HepG2 (cell line): ENCODE measurements around the gene VSNL1. TPM values are rescaled to one million over a fixed set of nuclear protein-coding genes. Genes with fewer than 3 reads are reported as not detected.

Experiments used
- ATAD3A ChIP-seq: sonication (generic); formaldehyde crosslinking; IDR thresholded peaks from 2 replicates; pipeline ENCODE4 v1.4.0; 2020; ENCODE audit warnings: missing genetic modification reagents
- HDAC6 ChIP-seq: fragments of 200-600 bp; sonication (generic); IDR thresholded peaks from 2 replicates; pipeline ENCODE4 v1.7.0; 2017; ENCODE audit warnings: mild to moderate bottlenecking, antibody characterized with exemption, low read length, low read depth
- HNRNPH1 ChIP-seq: fragments of 200-400 bp; formaldehyde crosslinking; optimal IDR thresholded peaks from 2 replicates; pipeline ENCODE3; 2017; ENCODE audit warnings: mild to moderate bottlenecking, low read depth, low read length
- NRL ChIP-seq: sonication (generic); formaldehyde crosslinking; IDR thresholded peaks from 2 replicates; pipeline ENCODE4 v1.5.0; 2020; ENCODE audit warnings: missing genetic modification reagents, mild to moderate bottlenecking, moderate library complexity, borderline replicate concordance
- SNAPC2 ChIP-seq: sonication (generic); formaldehyde crosslinking; IDR thresholded peaks from 2 replicates; pipeline ENCODE4 v1.8.1; 2022; ENCODE audit warnings: mild to moderate bottlenecking, missing genetic modification reagents
- SNRNP70 ChIP-seq: fragments of 200-400 bp; formaldehyde crosslinking; IDR thresholded peaks from 2 replicates; pipeline ENCODE4 v1.6.1; 2017; ENCODE audit warnings: mild to moderate bottlenecking, low read depth, low read length, moderate library complexity
- SSRP1 ChIP-seq: IDR thresholded peaks from 2 replicates; pipeline ENCODE4 v1.6.1; 2016; ENCODE audit warnings: control low read depth
- TBX3 ChIP-seq: fragments of 450-650 bp; IDR thresholded peaks from 2 replicates; pipeline ENCODE4 v1.6.1; 2017; ENCODE audit warnings: antibody characterized with exemption, mild to moderate bottlenecking, inconsistent platforms, borderline replicate concordance
- ZFYVE20 ChIP-seq: sonication (generic); formaldehyde crosslinking; IDR thresholded peaks from 2 replicates; pipeline ENCODE4 v1.8.0; 2023; ENCODE audit warnings: low read depth, mild to moderate bottlenecking, moderate library complexity, missing genetic modification reagents, borderline replicate concordance
- ZNF18 ChIP-seq: sonication (generic); formaldehyde crosslinking; IDR thresholded peaks from 2 replicates; pipeline ENCODE4 v1.8.0; 2022; ENCODE audit warnings: mild to moderate bottlenecking, missing genetic modification reagents; ENCODE audit not compliant: insufficient replicate concordance
- ZNF20 ChIP-seq: sonication (generic); formaldehyde crosslinking; IDR thresholded peaks from 2 replicates; pipeline ENCODE4 v1.4.0; 2020; ENCODE audit warnings: mild to moderate bottlenecking, moderate library complexity, missing genetic modification reagents
- ZNF44 ChIP-seq: sonication (generic); formaldehyde crosslinking; IDR thresholded peaks from 2 replicates; pipeline ENCODE4 v1.5.1; 2020; ENCODE audit warnings: mild to moderate bottlenecking, missing genetic modification reagents
- ZNF749 ChIP-seq: sonication (generic); formaldehyde crosslinking; IDR thresholded peaks from 2 replicates; pipeline ENCODE4 v1.8.0; 2022; ENCODE audit warnings: mild to moderate bottlenecking, missing genetic modification reagents, moderate library complexity, borderline replicate concordance
- ZNF75D ChIP-seq: sonication (generic); formaldehyde crosslinking; IDR thresholded peaks from 2 replicates; pipeline ENCODE4 v1.8.1; 2023; ENCODE audit warnings: missing genetic modification reagents, mild to moderate bottlenecking, borderline replicate concordance
- polyA plus RNA-seq, 8 experiments: library from polyadenylated mRNA; depleted of rRNA in 3 of 8; stranded (reverse) in 7 of 8; unstranded in 1 of 8; fragments of >200 nt; fragmentation: Illumina TruSeq in 4 of 8; extraction: Trizol in 4 of 8; gene quantifications; 2 replicates each; pipeline versions ENCODE4 v1.2.1 to v1.2.3, GENCODE V29; 2011 to 2016; ENCODE audit warnings: low read depth in 4 of 8, missing spikeins in 1 of 8, mixed read lengths in 1 of 8; ENCODE audit not compliant: insufficient read depth in 1 of 8
- total RNA-seq, 5 experiments: library from RNA; depleted of rRNA; stranded (reverse); fragments of >200 nt; fragmentation: Illumina TruSeq; extraction: Trizol; gene quantifications; 2 replicates each; pipeline ENCODE4 v1.2.3, GENCODE V29; 2016; ENCODE audit warnings: low read depth in 1 of 5
- TF ChIP-seq, protein P1 (sequence below): sonication (generic); formaldehyde crosslinking; IDR thresholded peaks from 2 replicates; pipeline ENCODE4 v1.5.0; 2020; ENCODE audit warnings: mild to moderate bottlenecking, missing genetic modification reagents, borderline replicate concordance
- TF ChIP-seq, protein P2 (sequence below): sonication (generic); formaldehyde crosslinking; IDR thresholded peaks from 2 replicates; pipeline ENCODE4 v1.4.0; 2020; ENCODE audit warnings: missing genetic modification reagents

VSNL1 gene
- total and polyA plus RNA-seq, 2 of the 13 experiments (the other 11 are each of a cell fraction or from before 2014, with no cell fraction given): 63.2 to 95.9 TPM

DNA sequence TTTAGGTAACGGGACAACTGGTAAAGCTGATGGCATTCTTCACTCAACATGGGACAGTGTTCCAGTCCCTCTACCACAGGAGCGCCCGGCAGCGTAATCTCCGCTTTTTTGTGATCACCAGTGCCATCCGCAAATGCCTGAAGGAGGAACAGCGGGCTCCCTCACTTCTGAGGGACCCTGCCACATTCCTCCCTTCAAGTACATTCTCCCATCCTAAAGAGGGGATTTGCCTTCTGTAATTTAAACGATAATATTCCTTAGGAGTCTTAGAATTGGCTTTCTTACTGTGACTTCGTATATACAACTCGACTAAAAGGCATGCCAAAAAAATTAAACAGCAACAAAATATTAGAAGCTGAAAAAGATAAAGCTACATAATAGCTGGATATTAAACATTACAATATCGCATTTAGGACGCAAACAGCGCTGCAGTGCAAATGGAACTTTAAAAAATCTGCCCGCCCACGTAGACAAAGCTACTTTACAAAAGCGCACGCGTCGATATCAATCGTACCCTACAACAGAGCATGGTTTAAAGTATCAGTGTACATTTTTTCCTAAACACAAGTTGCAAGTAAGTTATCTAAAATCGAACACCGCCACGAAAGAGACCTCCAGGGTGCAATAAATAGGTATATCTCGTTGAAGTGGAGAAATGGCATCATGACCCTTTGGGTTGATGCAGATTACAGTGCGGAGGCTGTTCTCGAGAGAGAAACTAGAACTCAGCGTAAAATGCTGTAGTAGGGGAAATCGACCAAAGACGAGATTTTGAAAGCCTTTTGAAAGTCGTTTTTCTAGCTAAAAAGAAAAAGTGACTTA lies 2.3 kb upstream of the VSNL1 start (continued):
- TF ChIP-seq HNRNPH1 (no peak), ZNF749 (CRISPR knock-in tag) (no peak), ZNF18 (CRISPR knock-in tag) (no peak), ZNF75D (no peak), SNAPC2 (CRISPR knock-in tag) (no peak), ATAD3A (CRISPR knock-in tag) (no peak), SNRNP70 (no peak), TBX3 (no peak), ZNF44 (no peak), ZNF20 (no peak), ZFYVE20 (no peak), NRL (CRISPR knock-in tag) (no peak), HDAC6 (no peak), SSRP1 (CRISPR knock-in tag) (no peak)
- TF ChIP-seq, protein P1, sequence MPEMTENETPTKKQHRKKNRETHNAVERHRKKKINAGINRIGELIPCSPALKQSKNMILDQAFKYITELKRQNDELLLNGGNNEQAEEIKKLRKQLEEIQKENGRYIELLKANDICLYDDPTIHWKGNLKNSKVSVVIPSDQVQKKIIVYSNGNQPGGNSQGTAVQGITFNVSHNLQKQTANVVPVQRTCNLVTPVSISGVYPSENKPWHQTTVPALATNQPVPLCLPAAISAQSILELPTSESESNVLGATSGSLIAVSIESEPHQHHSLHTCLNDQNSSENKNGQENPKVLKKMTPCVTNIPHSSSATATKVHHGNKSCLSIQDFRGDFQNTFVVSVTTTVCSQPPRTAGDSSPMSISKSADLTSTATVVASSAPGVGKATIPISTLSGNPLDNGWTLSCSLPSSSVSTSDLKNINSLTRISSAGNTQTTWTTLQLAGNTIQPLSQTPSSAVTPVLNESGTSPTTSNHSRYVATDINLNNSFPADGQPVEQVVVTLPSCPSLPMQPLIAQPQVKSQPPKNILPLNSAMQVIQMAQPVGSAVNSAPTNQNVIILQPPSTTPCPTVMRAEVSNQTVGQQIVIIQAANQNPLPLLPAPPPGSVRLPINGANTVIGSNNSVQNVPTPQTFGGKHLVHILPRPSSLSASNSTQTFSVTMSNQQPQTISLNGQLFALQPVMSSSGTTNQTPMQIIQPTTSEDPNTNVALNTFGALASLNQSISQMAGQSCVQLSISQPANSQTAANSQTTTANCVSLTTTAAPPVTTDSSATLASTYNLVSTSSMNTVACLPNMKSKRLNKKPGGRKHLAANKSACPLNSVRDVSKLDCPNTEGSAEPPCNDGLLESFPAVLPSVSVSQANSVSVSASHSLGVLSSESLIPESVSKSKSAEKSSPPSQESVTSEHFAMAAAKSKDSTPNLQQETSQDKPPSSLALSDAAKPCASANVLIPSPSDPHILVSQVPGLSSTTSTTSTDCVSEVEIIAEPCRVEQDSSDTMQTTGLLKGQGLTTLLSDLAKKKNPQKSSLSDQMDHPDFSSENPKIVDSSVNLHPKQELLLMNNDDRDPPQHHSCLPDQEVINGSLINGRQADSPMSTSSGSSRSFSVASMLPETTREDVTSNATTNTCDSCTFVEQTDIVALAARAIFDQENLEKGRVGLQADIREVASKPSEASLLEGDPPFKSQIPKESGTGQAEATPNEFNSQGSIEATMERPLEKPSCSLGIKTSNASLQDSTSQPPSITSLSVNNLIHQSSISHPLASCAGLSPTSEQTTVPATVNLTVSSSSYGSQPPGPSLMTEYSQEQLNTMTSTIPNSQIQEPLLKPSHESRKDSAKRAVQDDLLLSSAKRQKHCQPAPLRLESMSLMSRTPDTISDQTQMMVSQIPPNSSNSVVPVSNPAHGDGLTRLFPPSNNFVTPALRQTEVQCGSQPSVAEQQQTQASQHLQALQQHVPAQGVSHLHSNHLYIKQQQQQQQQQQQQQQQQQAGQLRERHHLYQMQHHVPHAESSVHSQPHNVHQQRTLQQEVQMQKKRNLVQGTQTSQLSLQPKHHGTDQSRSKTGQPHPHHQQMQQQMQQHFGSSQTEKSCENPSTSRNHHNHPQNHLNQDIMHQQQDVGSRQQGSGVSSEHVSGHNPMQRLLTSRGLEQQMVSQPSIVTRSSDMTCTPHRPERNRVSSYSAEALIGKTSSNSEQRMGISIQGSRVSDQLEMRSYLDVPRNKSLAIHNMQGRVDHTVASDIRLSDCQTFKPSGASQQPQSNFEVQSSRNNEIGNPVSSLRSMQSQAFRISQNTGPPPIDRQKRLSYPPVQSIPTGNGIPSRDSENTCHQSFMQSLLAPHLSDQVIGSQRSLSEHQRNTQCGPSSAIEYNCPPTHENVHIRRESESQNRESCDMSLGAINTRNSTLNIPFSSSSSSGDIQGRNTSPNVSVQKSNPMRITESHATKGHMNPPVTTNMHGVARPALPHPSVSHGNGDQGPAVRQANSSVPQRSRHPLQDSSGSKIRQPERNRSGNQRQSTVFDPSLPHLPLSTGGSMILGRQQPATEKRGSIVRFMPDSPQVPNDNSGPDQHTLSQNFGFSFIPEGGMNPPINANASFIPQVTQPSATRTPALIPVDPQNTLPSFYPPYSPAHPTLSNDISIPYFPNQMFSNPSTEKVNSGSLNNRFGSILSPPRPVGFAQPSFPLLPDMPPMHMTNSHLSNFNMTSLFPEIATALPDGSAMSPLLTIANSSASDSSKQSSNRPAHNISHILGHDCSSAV (CRISPR knock-in tag): no peak
- TF ChIP-seq, protein P2, sequence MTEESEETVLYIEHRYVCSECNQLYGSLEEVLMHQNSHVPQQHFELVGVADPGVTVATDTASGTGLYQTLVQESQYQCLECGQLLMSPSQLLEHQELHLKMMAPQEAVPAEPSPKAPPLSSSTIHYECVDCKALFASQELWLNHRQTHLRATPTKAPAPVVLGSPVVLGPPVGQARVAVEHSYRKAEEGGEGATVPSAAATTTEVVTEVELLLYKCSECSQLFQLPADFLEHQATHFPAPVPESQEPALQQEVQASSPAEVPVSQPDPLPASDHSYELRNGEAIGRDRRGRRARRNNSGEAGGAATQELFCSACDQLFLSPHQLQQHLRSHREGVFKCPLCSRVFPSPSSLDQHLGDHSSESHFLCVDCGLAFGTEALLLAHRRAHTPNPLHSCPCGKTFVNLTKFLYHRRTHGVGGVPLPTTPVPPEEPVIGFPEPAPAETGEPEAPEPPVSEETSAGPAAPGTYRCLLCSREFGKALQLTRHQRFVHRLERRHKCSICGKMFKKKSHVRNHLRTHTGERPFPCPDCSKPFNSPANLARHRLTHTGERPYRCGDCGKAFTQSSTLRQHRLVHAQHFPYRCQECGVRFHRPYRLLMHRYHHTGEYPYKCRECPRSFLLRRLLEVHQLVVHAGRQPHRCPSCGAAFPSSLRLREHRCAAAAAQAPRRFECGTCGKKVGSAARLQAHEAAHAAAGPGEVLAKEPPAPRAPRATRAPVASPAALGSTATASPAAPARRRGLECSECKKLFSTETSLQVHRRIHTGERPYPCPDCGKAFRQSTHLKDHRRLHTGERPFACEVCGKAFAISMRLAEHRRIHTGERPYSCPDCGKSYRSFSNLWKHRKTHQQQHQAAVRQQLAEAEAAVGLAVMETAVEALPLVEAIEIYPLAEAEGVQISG: no peak
